Suprapubic skin (tissue), 3 donors: Measurements from ENCODE around the gene TMEM178A.

ENCODE experiments used
- POLR2AphosphoS5 ChIP-seq, 3 donors: sonication (generic); formaldehyde crosslinking; IDR thresholded peaks; one replicate each; pipeline ENCODE4 v1.6.1; 2017; ENCODE audit warnings: antibody characterized with exemption in 3 of 3
- TF ChIP-seq, protein P1 (sequence below), 2 donors: fragments of 200-600 bp in 1 of 2; fragments of 450-650 bp in 1 of 2; sonication (generic) in 1 of 2; IDR thresholded peaks; one replicate each; pipeline ENCODE4 v1.5.1; 2016 to 2019; ENCODE audit warnings: antibody characterized with exemption in 2 of 2, mild to moderate bottlenecking in 1 of 2, moderate library complexity in 1 of 2

DNA sequence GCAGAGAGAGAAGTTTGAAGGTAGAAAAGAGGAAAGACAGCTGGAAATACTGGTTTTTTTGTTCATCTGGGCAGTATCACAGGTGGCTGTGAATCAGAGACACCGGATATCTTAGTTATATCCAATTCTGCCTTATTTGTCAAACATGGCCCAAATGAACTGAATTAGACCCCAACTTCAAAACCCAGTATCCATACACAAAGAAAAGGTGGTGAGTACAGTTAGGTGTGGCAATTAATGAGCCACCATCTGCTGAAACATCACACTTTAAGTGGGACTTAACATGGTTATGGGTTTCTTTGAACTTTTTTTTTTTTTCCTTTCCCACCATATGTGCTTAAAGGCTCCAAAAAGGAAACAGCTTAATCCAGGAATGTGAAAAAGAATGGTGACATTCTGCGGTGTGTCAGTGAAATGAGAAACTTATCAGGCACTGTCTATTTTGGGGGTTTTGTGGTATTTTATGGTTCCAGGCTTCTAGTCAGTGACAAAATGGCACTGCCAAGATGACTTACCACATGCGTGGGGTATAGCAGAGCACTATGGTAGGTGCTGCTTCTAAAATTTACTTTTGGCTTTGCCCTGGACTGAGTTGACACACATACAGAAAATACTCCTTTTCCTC, 5.0 kb upstream of the TMEM178A start:
- no peak for TF ChIP-seq POLR2AphosphoS5 (IDR thresholded peaks at IDR 0.05)
- TF ChIP-seq, protein P1, sequence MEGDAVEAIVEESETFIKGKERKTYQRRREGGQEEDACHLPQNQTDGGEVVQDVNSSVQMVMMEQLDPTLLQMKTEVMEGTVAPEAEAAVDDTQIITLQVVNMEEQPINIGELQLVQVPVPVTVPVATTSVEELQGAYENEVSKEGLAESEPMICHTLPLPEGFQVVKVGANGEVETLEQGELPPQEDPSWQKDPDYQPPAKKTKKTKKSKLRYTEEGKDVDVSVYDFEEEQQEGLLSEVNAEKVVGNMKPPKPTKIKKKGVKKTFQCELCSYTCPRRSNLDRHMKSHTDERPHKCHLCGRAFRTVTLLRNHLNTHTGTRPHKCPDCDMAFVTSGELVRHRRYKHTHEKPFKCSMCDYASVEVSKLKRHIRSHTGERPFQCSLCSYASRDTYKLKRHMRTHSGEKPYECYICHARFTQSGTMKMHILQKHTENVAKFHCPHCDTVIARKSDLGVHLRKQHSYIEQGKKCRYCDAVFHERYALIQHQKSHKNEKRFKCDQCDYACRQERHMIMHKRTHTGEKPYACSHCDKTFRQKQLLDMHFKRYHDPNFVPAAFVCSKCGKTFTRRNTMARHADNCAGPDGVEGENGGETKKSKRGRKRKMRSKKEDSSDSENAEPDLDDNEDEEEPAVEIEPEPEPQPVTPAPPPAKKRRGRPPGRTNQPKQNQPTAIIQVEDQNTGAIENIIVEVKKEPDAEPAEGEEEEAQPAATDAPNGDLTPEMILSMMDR (IDR thresholded peaks at IDR 0.05) = no peak
